K562 (cell line): ENCODE measurements around the gene DLGAP1. TPM values are rescaled to one million over a fixed set of nuclear protein-coding genes. Genes with fewer than 3 reads are reported as not detected.

Experiments used
- ATAC-seq: fragments of 200-7000 bp; cut with Tn5 transposase; 3 replicates; pipeline ENCODE4 v1.9.1; 2020; ENCODE audit warnings: moderate library complexity
- BruUV-seq: library from RNA; stranded (reverse); fragments of 400-500 nt; replicated peaks from 2 replicates; lab custom pipeline; 2021; lab: Mats Ljungman, UMichigan
- CTCF ChIA-PET: fragments of 300-600 bp; formaldehyde crosslinking; extraction: SDS; loops from one replicate; lab custom pipeline; 2021; ENCODE audit warnings: low intra/inter-chr PET ratio; lab: Yijun Ruan, JAX
- POLR2A ChIA-PET: fragments of 300-600, 350-650 bp; sonication (Branson Sonifier 250); formaldehyde crosslinking; extraction: SDS; loops from one replicate; lab custom pipeline; 2021; ENCODE audit warnings: antibody characterized with exemption, inconsistent platforms; lab: Yijun Ruan, JAX
- DNase-seq, 4 experiments: peaks; one replicate each; pipeline versions ENCODE4 v3.0.0 to v3.0.0-alpha.2; 2011 to 2018; ENCODE audit warnings: low spot score in 3 of 4, mixed read lengths in 3 of 4; ENCODE audit errors: extremely low read depth in 1 of 4
- FAIRE-seq: peaks from 2 replicates; lab custom pipeline; 2011; peaks lifted over from hg19 to GRCh38; lab: Jason Lieb, UNC
- H2AFZ ChIP-seq: 2 replicates; pipeline ENCODE4 v1.6.0; 2011; ENCODE audit warnings: low read depth, low read length, control low read depth, inconsistent platforms
- H3K27ac ChIP-seq: fragments of 200-600 bp; 3 replicates; pipeline ENCODE4 v1.8.0; 2011; ENCODE audit warnings: low read depth, mild to moderate bottlenecking, control low read depth, inconsistent platforms, low read length, moderate library complexity, mixed read lengths; ENCODE audit errors: extremely low read depth
- H3K27me3 ChIP-seq, 2 experiments: fragments of 300-600 bp in 1 of 2; 2 replicates in 1 of 2; 3 replicates in 1 of 2; pipeline versions ENCODE4 v1.6.0 to v1.8.0; 2011; ENCODE audit warnings: inconsistent platforms in 2 of 2, low read length in 2 of 2, mild to moderate bottlenecking in 1 of 2, mixed read lengths in 1 of 2, moderate library complexity in 1 of 2; ENCODE audit not compliant: control insufficient read depth in 2 of 2, insufficient read depth in 2 of 2
- H3K36me3 ChIP-seq: fragments of 300-600 bp; 3 replicates; pipeline ENCODE4 v1.8.0; 2011; ENCODE audit warnings: mild to moderate bottlenecking, low read length, inconsistent platforms; ENCODE audit not compliant: control insufficient read depth, insufficient read depth
- H3K4me1 ChIP-seq, 2 experiments: fragments of 200-600 bp in 1 of 2; replicated peaks in 1 of 2; 2 replicates in 1 of 2; 3 replicates in 1 of 2; pipeline versions ENCODE4 v1.5.1 to v1.8.0; 2011; ENCODE audit warnings: inconsistent platforms in 2 of 2, low read length in 2 of 2, mild to moderate bottlenecking in 1 of 2, mixed read lengths in 1 of 2, moderate library complexity in 1 of 2; ENCODE audit not compliant: control insufficient read depth in 2 of 2, insufficient read depth in 2 of 2
- H3K4me2 ChIP-seq: 2 replicates; pipeline ENCODE4 v1.6.1; 2011; ENCODE audit warnings: low read length, control low read depth, inconsistent platforms, mixed read lengths; ENCODE audit not compliant: insufficient read depth
- H3K4me3 ChIP-seq: fragments of 200-600 bp; sonication (generic), shearing (Covaris generic); 2 replicates; pipeline ENCODE4 v1.5.1; 2016; ENCODE audit warnings: control low read depth, inconsistent platforms
- H3K79me2 ChIP-seq: fragments of 200-600 bp; 3 replicates; pipeline ENCODE4 v1.8.0; 2011; ENCODE audit warnings: low read length, inconsistent platforms; ENCODE audit not compliant: control insufficient read depth, insufficient read depth
- H3K9ac ChIP-seq, 2 experiments: 2 replicates each; pipeline versions ENCODE4 v1.6.0 to v1.6.1; 2011; ENCODE audit warnings: low read depth in 2 of 2, low read length in 2 of 2, control low read depth in 1 of 2, inconsistent platforms in 1 of 2, mild to moderate bottlenecking in 1 of 2, mixed read lengths in 1 of 2; ENCODE audit not compliant: insufficient read depth in 1 of 2
- H3K9me1 ChIP-seq: one replicate; pipeline ENCODE4 v1.6.0; 2011; ENCODE audit warnings: inconsistent platforms, mild to moderate bottlenecking, low read length, moderate library complexity; ENCODE audit not compliant: control insufficient read depth, insufficient read depth
- H3K9me3 ChIP-seq: replicated peaks from 2 replicates; pipeline ENCODE4 v1.5.1; 2011; ENCODE audit warnings: low read depth, low read length, inconsistent platforms; ENCODE audit not compliant: control insufficient read depth, insufficient read depth
- H4K20me1 ChIP-seq: replicated peaks from 2 replicates; pipeline ENCODE4 v1.6.1; 2011; ENCODE audit warnings: low read length, inconsistent platforms, mixed read lengths; ENCODE audit not compliant: control insufficient read depth, insufficient read depth
- FUS ChIP-seq: fragments of 200-400 bp; formaldehyde crosslinking; optimal IDR thresholded peaks from 2 replicates; pipeline ENCODE3; 2017; ENCODE audit warnings: low read depth, low read length
- MBD1 ChIP-seq: fragments of 250-450 bp; sonication (Bioruptor Pico); IDR thresholded peaks from 2 replicates; pipeline ENCODE4 v1.8.0; 2022; ENCODE audit warnings: inconsistent platforms
- MED1 ChIP-seq: sonication (generic); formaldehyde crosslinking; IDR thresholded peaks from 2 replicates; pipeline ENCODE4 v1.8.1; 2023; ENCODE audit warnings: missing genetic modification reagents, borderline replicate concordance
- SRF ChIP-seq, 2 experiments: fragments of 250-450, 450-650 bp in 1 of 2; sonication (Bioruptor Pico) in 1 of 2; sonication (generic) in 1 of 2; formaldehyde crosslinking; IDR thresholded peaks; 2 replicates each; pipeline versions ENCODE4 v1.5.0 to v1.5.1; 2020 to 2022; ENCODE audit warnings: mild to moderate bottlenecking in 1 of 2, missing genetic modification reagents in 1 of 2
- XRCC4 ChIP-seq: IDR thresholded peaks from one replicate; pipeline ENCODE4 v1.6.1; 2011; ENCODE audit not compliant: insufficient read depth, insufficient read length; ENCODE audit errors: extremely low read depth
- WGBS: fragments of 100-300 bp; shearing (Covaris generic); methylation state at CpG from one replicate; pipeline ENCODE4 v1.1.6; 2016; ENCODE audit warnings: low coverage, mixed read lengths; ENCODE audit not compliant: insufficient coverage; ENCODE audit errors: missing lambda C conversion rate; 5-methylcytosine and 5-hydroxymethylcytosine counted together
- in situ Hi-C: fragments of 300-500 bp; cut with MboI; formaldehyde crosslinking; loops from 4 replicates; pipeline ENCODE4 v1.15.0; 2018; ENCODE audit warnings: inconsistent platforms, mixed read lengths
- intact Hi-C: fragments of 100-400 bp; cut with micrococcal nuclease; formaldehyde crosslinking; loops from 2 replicates; pipeline ENCODE4 v1.14.2; 2022
- polyA plus RNA-seq, 8 experiments: library from polyadenylated mRNA; depleted of rRNA in 4 of 8; stranded (reverse) in 5 of 8; unstranded in 3 of 8; fragments of >200 nt; fragmentation: Nextera tagmentation in 2 of 8; fragmentation: Illumina TruSeq in 1 of 8; extraction: Ambion mirVana in 2 of 8; extraction: Trizol in 1 of 8; gene quantifications; 2 replicates each; pipeline versions ENCODE4 v1.2.1 to v1.2.3, GENCODE V29; 2011 to 2014; ENCODE audit warnings: inconsistent platforms in 1 of 8, missing spikeins in 1 of 8
- total RNA-seq, 7 experiments: library from RNA; depleted of rRNA in 6 of 7; stranded (reverse); fragments of >200 nt in 6 of 7; fragmentation: Illumina TruSeq in 2 of 7; extraction: Trizol in 2 of 7; gene quantifications; 2 replicates each; pipeline versions ENCODE4 v1.2.1 to v1.2.3, GENCODE V29; 2011 to 2021; ENCODE audit warnings: low replicate concordance in 1 of 7
- TF ChIP-seq, protein P1 (sequence below): fragments of 450-650 bp; conservative IDR thresholded peaks from 2 replicates; pipeline ENCODE4 v1.6.1; 2016; ENCODE audit warnings: missing genetic modification characterization, low read depth, mild to moderate bottlenecking, missing compliant biosample characterization, moderate library complexity

The DLGAP1 gene
- total and polyA plus RNA-seq, 9 of the 15 experiments (the other 6 are each of a cell fraction or from before 2014, with no cell fraction given) = 0.04 to 0.22 (median 0.08) TPM

DNA sequence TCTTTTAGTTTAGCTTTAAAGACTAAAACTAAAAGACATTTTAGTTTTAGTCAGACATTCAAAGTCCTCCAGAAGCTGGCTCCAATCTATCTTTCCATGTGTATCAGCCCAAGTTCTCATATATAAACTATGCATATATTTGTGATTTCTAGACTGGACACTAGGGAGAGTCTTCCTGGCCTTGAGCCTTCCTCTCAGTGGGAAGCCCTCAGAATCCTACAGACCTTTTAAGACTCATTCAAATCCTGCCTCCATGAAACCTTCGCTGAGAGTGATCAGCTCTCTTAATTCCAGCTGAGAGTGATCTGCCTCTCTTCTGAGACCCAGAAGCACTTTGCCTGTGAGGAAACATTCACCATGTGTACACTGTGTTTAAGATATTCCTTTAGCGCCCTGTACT, 552.4 kb downstream of the DLGAP1 start:
- Histone ChIP-seq H3K4me2 (no peak overlapping the region), H3K27me3 (peaks cover 0 to 6% of the 10 kb centered on the region in 2 experiments; a peak in 3 of 5 replicates), H3K27ac (no peak overlapping the region), H3K4me1 (no peaks in the 10 kb centered on the region), H3K36me3 (no peaks in the 10 kb centered on the region), H3K9me1 (no peaks in the 10 kb centered on the region), H2AFZ (no peak overlapping the region), H3K9me3 (no peaks in the 10 kb centered on the region), H4K20me1 (no peaks in the 10 kb centered on the region), H3K9ac (no peak overlapping the region), H3K4me3 (no peak overlapping the region), H3K79me2 (no peaks in the 10 kb centered on the region)
- TF ChIP-seq MED1 (CRISPR knock-in tag) = no peak
- WGBS = 3% methylated on average over 2 of the region's 2 CpGs
- in situ Hi-C loops (no loop called here), intact Hi-C loops (no loop called here)
- BruUV-seq = no TSS peak
- CTCF ChIA-PET = no interaction called here
- DNase-seq (no peak), FAIRE-seq (no peak), ATAC-seq (peak; percentile 42; the same call in 1 of the 3 replicates)
- POLR2A ChIA-PET = no interaction called here

- in situ Hi-C loops (no loop called here), intact Hi-C loops (no loop called here)
- Histone ChIP-seq H3K4me3 (no peak overlapping the region), H3K4me1 (no peaks in the 10 kb centered on the region), H3K27me3 (peaks cover 0 to 6% of the 10 kb centered on the region in 2 experiments; a peak in 3 of 5 replicates), H3K4me2 (no peak overlapping the region), H2AFZ (no peak overlapping the region), H4K20me1 (no peaks in the 10 kb centered on the region), H3K9ac (no peak overlapping the region), H3K27ac (no peak overlapping the region), H3K79me2 (no peaks in the 10 kb centered on the region), H3K9me3 (no peaks in the 10 kb centered on the region), H3K9me1 (no peaks in the 10 kb centered on the region), H3K36me3 (no peaks in the 10 kb centered on the region)
- POLR2A ChIA-PET = no interaction called here
- WGBS = 0% methylated on average over 2 of the region's 2 CpGs
- TF ChIP-seq XRCC4 (no peak), SRF (CRISPR knock-in tag; IDR thresholded peaks at IDR 0.05) (no peak), MBD1 (CRISPR knock-in tag) (no peak), FUS (no peak)
- TF ChIP-seq, protein P1, sequence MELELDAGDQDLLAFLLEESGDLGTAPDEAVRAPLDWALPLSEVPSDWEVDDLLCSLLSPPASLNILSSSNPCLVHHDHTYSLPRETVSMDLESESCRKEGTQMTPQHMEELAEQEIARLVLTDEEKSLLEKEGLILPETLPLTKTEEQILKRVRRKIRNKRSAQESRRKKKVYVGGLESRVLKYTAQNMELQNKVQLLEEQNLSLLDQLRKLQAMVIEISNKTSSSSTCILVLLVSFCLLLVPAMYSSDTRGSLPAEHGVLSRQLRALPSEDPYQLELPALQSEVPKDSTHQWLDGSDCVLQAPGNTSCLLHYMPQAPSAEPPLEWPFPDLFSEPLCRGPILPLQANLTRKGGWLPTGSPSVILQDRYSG = no peak
- CTCF ChIA-PET = no interaction called here
- no peak for DNase-seq
- ATAC-seq = no peak
- no peak for FAIRE-seq
- BruUV-seq = no TSS peak
These were observed 553.3 kb downstream of the DLGAP1 start for GRCh38 chr18:3901811-3902210.
